AG04449 (cell line): ENCODE data around the gene UACA.
"Not testable (repeated sequence)": the region's sequence is repeated elsewhere in the genome, so short reads cannot be mapped to it uniquely, and the experiment has no call there.

Experiments used
- CTCF ChIA-PET: fragments of 350-600 bp; formaldehyde crosslinking; extraction: SDS; loops from one replicate; lab custom pipeline; 2021; ENCODE audit warnings: antibody characterized with exemption; lab: Yijun Ruan, JAX
- POLR2A ChIA-PET: fragments of 400-600, 350-600 bp; formaldehyde crosslinking; extraction: SDS; loops from one replicate; lab custom pipeline; 2020; ENCODE audit warnings: antibody characterized with exemption, inconsistent platforms; lab: Yijun Ruan, JAX
- DNase-seq: peaks from one replicate; pipeline ENCODE4 v3.0.0-alpha.2; 2010; ENCODE audit warnings: low read depth, low spot score
- H3K4me3 ChIP-seq: 2 replicates; pipeline ENCODE4 v1.5.1; 2011; ENCODE audit warnings: low read depth, mild to moderate bottlenecking, control low read depth, low read length
- TF ChIP-seq, protein P1 (sequence below): IDR thresholded peaks from one replicate; pipeline ENCODE4 v1.5.1; 2011; ENCODE audit warnings: mild to moderate bottlenecking, moderate library complexity, low read length, control low read depth, inconsistent platforms; ENCODE audit not compliant: insufficient read depth; ENCODE audit errors: missing control alignments

Gene UACA

DNA sequence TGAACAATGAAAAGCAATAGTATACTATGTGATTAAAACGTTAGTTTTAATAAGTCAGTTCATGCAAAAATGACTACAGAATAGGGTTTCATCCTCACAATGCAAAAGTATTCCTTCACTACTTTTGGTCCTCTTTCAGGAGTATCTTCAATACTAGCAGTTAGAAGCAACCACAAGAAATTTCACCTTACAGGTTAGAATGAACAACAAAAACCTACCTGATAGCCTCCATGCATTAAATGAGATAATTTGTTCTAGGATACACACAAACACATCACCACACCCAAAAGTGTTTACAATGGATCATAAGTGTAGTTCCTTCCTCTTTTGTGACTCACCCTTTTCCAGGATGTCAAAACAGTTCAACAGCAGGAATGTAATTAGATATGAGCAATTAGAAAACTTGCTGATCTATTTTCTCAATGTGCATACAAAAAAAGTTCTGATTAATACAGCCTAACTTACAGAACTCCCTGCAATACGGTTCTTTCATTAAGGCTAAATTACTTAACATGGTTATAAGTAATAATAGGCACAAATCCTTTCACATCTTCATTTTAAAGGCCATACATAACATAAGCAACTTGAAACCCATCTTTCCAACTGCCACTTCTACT, 21.6 kb downstream of the UACA start:
- no peak overlapping the region for H3K4me3 ChIP-seq
- CTCF ChIA-PET = interaction anchor here (2.0 kb wide), 1 partner anchor 70 kb away, joined by 10 read pairs; no protein-coding TSS in a partner anchor
- POLR2A ChIA-PET = no interaction called here
- TF ChIP-seq, protein P1, sequence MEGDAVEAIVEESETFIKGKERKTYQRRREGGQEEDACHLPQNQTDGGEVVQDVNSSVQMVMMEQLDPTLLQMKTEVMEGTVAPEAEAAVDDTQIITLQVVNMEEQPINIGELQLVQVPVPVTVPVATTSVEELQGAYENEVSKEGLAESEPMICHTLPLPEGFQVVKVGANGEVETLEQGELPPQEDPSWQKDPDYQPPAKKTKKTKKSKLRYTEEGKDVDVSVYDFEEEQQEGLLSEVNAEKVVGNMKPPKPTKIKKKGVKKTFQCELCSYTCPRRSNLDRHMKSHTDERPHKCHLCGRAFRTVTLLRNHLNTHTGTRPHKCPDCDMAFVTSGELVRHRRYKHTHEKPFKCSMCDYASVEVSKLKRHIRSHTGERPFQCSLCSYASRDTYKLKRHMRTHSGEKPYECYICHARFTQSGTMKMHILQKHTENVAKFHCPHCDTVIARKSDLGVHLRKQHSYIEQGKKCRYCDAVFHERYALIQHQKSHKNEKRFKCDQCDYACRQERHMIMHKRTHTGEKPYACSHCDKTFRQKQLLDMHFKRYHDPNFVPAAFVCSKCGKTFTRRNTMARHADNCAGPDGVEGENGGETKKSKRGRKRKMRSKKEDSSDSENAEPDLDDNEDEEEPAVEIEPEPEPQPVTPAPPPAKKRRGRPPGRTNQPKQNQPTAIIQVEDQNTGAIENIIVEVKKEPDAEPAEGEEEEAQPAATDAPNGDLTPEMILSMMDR = no peak
- DNase-seq = no peak

DNA sequence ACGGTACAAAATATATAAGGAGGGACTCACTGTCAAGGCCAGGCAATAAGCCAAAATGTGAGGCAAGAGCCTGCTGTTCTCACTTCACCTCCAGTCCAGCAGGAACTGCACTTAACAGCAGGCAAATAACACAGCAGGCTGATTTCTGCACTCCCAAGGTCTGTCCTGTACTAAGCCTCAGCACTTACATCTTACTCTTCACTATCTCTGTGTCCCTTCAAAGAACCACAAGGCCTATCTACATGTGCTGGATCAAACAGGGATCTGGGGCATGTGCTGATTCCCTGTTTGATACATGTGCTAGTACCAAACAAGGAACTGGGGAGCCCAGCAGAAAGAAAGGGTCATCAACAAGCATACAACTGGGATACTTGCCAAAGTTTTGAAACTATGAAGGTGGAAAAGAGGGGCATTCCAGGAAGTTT, 22.2 kb downstream of the UACA start:
- ChIA-PET POLR2A (no interaction called here), CTCF (interaction anchor here (0.9 kb wide), 1 partner anchor 18 kb away, joined by 4 read pairs; no protein-coding TSS in a partner anchor)
- H3K4me3 ChIP-seq = no peak overlapping the region
- DNase-seq = peak; percentile 63
- TF ChIP-seq, protein P1 = no peak

DNA sequence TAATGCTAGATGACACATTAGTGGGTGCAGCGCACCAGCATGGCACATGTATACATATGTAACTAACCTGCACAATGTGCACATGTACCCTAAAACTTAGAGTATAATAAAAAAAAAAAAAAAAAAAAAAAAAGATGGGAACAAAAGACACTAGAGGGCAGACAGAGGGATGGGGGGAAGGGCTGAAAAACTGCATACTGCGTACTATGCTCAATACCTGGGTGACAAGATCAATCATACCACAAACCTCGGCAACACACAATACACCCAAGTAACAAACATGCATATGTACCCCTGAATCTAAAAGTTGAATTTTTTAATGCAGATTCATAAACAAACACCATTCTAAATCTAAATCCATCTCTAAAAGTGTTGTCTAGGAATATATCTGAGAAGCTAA, 28.3 kb downstream of the UACA start:
- H3K4me3 ChIP-seq, POLR2A ChIA-PET, DNase-seq: not testable (repeated sequence)
- CTCF ChIA-PET = interaction anchor here (2.2 to 2.6 kb wide), 2 partner anchors 9 to 11 kb away, joined by 11 to 21 read pairs; no protein-coding TSS in a partner anchor

DNA sequence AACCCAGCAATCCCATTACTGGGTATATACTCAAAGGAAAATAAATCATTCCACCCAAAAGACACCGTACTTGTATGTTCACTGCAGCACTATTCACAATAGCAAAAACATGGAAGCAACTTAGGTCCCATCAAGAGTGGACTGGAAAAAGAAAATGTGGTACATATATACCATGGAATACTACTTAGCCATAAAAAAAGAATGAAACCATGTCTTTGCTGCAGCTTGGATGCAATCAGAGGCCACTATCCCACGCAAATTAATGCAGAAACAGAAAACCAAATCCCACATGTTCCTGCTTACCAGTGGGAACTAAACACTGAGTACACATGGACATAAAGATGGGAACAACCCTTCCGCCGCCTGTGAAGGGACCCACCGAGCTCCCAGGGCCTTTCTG, 34.2 kb downstream of the UACA start:
- DNase-seq = no peak
- CTCF ChIA-PET = interaction anchor here (1.4 kb wide), 1 partner anchor 82 kb away, joined by 4 read pairs; no protein-coding TSS in a partner anchor
- TF ChIP-seq, protein P1 = no peak
- H3K4me3 ChIP-seq = no peak overlapping the region
- POLR2A ChIA-PET = no interaction called here

DNA sequence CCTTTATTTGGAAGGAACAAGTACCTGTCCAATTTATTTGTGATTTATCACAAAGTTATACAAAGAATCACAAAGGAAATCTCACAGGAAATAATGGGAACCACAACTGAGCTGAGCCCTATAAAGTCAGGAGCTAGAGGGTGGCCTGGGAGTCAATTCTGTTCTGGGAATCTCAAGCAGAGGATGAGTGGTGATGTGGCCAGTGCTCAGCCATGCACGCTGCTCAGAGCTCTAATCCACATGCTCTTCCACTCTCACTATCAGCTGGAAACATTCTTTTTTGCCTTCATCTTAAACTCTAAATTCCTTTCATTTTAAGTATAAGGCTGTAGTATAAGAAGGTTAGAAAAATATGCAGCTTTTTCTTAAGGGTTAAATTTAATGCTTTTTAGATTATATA, 36.6 kb downstream of the UACA start:
- no peak overlapping the region for H3K4me3 ChIP-seq
- POLR2A ChIA-PET = interaction anchor here (0.5 kb wide), 2 partner anchors 13 to 26 kb away, joined by 3 to 4 read pairs; no protein-coding TSS in a partner anchor
- DNase-seq = no peak
- CTCF ChIA-PET = interaction anchor here (0.8 to 6.3 kb wide), 11 partner anchors 9 to 148 kb away, joined by 3 to 118 read pairs (median 5); no protein-coding TSS in a partner anchor
- TF ChIP-seq, protein P1 = no peak

DNA sequence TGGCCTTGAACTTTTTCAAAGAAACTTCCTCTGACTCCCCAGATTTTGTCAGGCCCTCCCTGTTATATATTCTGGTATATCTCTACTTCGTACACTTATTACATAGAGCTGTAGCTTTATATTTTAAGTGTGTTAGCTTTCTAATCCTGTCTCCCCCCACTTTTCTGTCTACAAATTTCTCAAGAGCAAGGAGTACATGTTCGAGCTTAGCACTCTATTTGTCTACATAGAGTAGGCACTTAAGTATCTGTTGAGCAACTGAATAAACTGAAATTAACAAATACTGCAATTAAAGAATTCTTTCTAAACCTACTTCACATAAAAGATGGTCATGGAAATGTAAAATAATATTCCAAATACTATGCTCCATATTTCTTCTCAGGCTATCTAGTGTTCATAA, 39.4 kb downstream of the UACA start:
- H3K4me3 ChIP-seq = no peak overlapping the region
- TF ChIP-seq, protein P1 = no peak
- DNase-seq = no peak
- POLR2A ChIA-PET = no interaction called here
- CTCF ChIA-PET = interaction anchor here (0.7 to 6.3 kb wide), 10 partner anchors 11 to 151 kb away, joined by 3 to 118 read pairs (median 7); no protein-coding TSS in a partner anchor
